ENCODE results near the gene BORCS6.

DNA sequence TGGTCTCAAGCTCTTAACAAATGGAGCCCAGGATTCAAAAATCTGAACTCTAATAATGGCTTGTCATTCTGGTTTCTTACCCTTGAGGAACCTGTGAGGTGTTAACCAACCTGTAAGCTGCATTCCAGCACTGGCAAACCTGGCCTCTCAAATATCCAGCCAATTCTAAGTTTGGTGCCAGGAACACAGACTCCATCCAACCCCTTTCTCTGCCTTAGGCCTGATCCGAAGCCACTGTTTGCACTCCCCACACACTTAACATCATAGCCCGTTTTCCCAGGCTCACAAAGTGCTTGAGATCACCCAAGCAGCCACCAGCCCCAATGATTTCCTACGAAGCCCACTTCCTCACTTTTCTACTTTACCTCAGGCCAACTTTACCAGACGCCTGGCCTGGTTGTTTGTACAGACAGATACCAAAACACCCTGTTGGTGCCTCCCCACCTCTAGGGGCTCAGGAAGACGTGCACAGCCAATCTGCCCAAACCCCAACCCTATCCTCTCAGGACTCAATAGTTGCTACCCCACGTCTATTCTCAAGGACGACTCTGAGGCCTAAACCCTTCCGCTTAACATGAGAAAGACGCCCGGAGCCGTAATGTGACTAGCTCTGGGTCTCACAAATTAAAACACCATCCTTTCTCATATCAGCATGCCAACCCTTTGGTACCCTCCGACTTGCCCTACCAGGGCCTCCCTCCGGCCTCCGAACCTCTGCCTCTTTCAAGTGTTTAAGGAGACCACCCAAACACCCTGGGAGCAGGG, 34.6 kb downstream of the BORCS6 start:
- TF ChIP-seq POLR2A (IDR thresholded peaks at IDR 0.05; ENCODE audit: low read length) (no peak), GATA1 (IDR thresholded peaks at IDR 0.05; ENCODE audit: low read depth, low read length) (no peak)

Data from erythroblast (primary cell).